Cardiac muscle cell (in vitro differentiated cells and primary cell): ENCODE data around the gene TGFBRAP1. TPM values are rescaled to one million over a fixed set of nuclear protein-coding genes. Genes with fewer than 3 reads are reported as not detected.
A peak's percentile ranks its signal among the peaks of the same experiment; 100 is the strongest.

Experiments used
- DNase-seq, 2 donors: peaks; one replicate each; pipeline versions ENCODE4 v3.0.0 to v3.0.0-alpha.2; 2010 to 2017; ENCODE audit warnings: low read depth in 1 of 2, low spot score in 1 of 2
- H3K27ac ChIP-seq: fragments of 200-600 bp; sonication (generic); 2 replicates; pipeline ENCODE4 v1.5.1; 2016
- H3K27me3 ChIP-seq: fragments of 200-600 bp; sonication (generic); 2 replicates; pipeline ENCODE4 v1.6.0; 2016; ENCODE audit warnings: control low read depth
- H3K36me3 ChIP-seq: fragments of 200-600 bp; sonication (generic); 2 replicates; pipeline ENCODE4 v1.5.1; 2016; ENCODE audit warnings: control low read depth
- H3K4me1 ChIP-seq: fragments of 200-600 bp; sonication (generic); 2 replicates; pipeline ENCODE4 v1.8.1; 2017; ENCODE audit warnings: low read depth, mild to moderate bottlenecking, mixed run types
- H3K4me3 ChIP-seq: fragments of 200-600 bp; sonication (generic); 2 replicates; pipeline ENCODE4 v1.5.1; 2016; ENCODE audit warnings: mild to moderate bottlenecking
- H3K9me3 ChIP-seq: fragments of 200-600 bp; sonication (generic); 2 replicates; pipeline ENCODE4 v1.5.1; 2017; ENCODE audit warnings: low read depth, mild to moderate bottlenecking, control low read depth
- CTCF ChIP-seq: IDR thresholded peaks from 2 replicates; pipeline ENCODE4 v1.5.1; 2012; ENCODE audit warnings: low read depth, mild to moderate bottlenecking, low read length
- polyA plus RNA-seq: library from polyadenylated mRNA; unstranded; fragments of >200 nt; fragmentation: Nextera tagmentation; extraction: Ambion mirVana; gene quantifications from 2 replicates; pipeline ENCODE4 v1.2.1, GENCODE V29; 2016
- total RNA-seq: library from RNA; depleted of rRNA; stranded (reverse); fragments of >200 nt; gene quantifications from 2 replicates; pipeline ENCODE4 v1.2.3, GENCODE V29; 2016

TGFBRAP1 gene
- total and polyA plus RNA-seq, 2 experiments from 2014 or later, result 11.5 to 18.9 TPM

GRCh38 chr2:105371810-105372209, 42.3 kb upstream of the TGFBRAP1 start:
- H3K36me3 ChIP-seq, result peaks cover 86% of the 10 kb centered on the region
- no peak for TF ChIP-seq CTCF
- peak overlapping the region; percentile 80 for H3K27ac ChIP-seq
- no peaks in the 10 kb centered on the region for H3K27me3 ChIP-seq
- H3K4me1 ChIP-seq, result peaks cover 31% of the 10 kb centered on the region
- H3K4me3 ChIP-seq, result no peak overlapping the region
- H3K9me3 ChIP-seq, result no peaks in the 10 kb centered on the region
- no peak for DNase-seq

- H3K4me3 ChIP-seq, result no peak overlapping the region
- H3K27ac ChIP-seq, result peak overlapping the region; percentile 80
- peaks cover 90% of the 10 kb centered on the region for H3K36me3 ChIP-seq
- no peaks in the 10 kb centered on the region for H3K9me3 ChIP-seq
- peaks cover 25% of the 10 kb centered on the region for H3K4me1 ChIP-seq
- no peaks in the 10 kb centered on the region for H3K27me3 ChIP-seq
- no peak for TF ChIP-seq CTCF
- DNase-seq, result no peak
Observed at GRCh38 chr2:105371156-105371555, 41.6 kb upstream of the TGFBRAP1 start.

GRCh38 chr2:105369777-105370690, 40.5 kb upstream of the TGFBRAP1 start:
- Histone ChIP-seq H3K4me1 (peaks cover 13% of the 10 kb centered on the region), H3K9me3 (no peaks in the 10 kb centered on the region), H3K36me3 (peaks cover 85% of the 10 kb centered on the region), H3K4me3 (no peak overlapping the region), H3K27ac (peak overlapping the region; percentile 80), H3K27me3 (no peaks in the 10 kb centered on the region)
- peak; percentile 83 to 92 for DNase-seq
- TF ChIP-seq CTCF, result peak; percentile 87

GRCh38 chr2:105368759-105369408, 39.3 kb upstream of the TGFBRAP1 start:
- Histone ChIP-seq H3K4me1 (peaks cover 4% of the 10 kb centered on the region), H3K27me3 (no peaks in the 10 kb centered on the region), H3K36me3 (peaks cover 86% of the 10 kb centered on the region), H3K27ac (peak overlapping the region; percentile 61), H3K9me3 (no peaks in the 10 kb centered on the region), H3K4me3 (no peak overlapping the region)
- TF ChIP-seq CTCF, result no peak
- DNase-seq, result no peak

GRCh38 chr2:105365206-105365605, 35.7 kb upstream of the TGFBRAP1 start:
- Histone ChIP-seq H3K36me3 (peaks cover 88% of the 10 kb centered on the region), H3K27me3 (no peaks in the 10 kb centered on the region), H3K4me3 (no peak overlapping the region), H3K9me3 (no peaks in the 10 kb centered on the region), H3K4me1 (no peaks in the 10 kb centered on the region), H3K27ac (peak overlapping the region; percentile 34)
- no peak for DNase-seq
- TF ChIP-seq CTCF, result no peak
